Breast epithelium (tissue), 4 donors: ENCODE measurements around the gene PCSK2. TPM values are rescaled to one million over a fixed set of nuclear protein-coding genes. Genes with fewer than 3 reads are reported as not detected.

Experiments
- DNase-seq, 2 donors: peaks; one replicate each; pipeline ENCODE4 v3.0.0-alpha.2; 2019; ENCODE audit warnings: low spot score in 2 of 2
- H3K27ac ChIP-seq, 2 donors: fragments of 200-600 bp; sonication (generic) in 1 of 2; one replicate each; pipeline ENCODE4 v1.5.1; 2016 to 2019; ENCODE audit warnings: mild to moderate bottlenecking in 1 of 2
- H3K27me3 ChIP-seq, 2 donors: fragments of 200-600 bp; sonication (generic) in 1 of 2; one replicate each; pipeline versions ENCODE4 v1.5.1 to v1.6.0; 2017 to 2019; ENCODE audit warnings: control low read depth in 1 of 2, mild to moderate bottlenecking in 1 of 2
- H3K36me3 ChIP-seq: fragments of 200-600 bp; one replicate; pipeline ENCODE4 v1.5.1; 2019
- H3K4me1 ChIP-seq, 2 donors: fragments of 200-600 bp; sonication (generic); one replicate each; pipeline ENCODE4 v1.5.1; 2016 to 2019; ENCODE audit warnings: control low read depth in 1 of 2
- H3K4me3 ChIP-seq, 3 donors: fragments of 200-600 bp; sonication (generic); 1 replicate in 2 of 3; 2 replicates in 1 of 3; pipeline ENCODE4 v1.5.1; 2016 to 2019; ENCODE audit warnings: mild to moderate bottlenecking in 3 of 3, moderate library complexity in 2 of 3
- H3K9me3 ChIP-seq, 2 donors: fragments of 200-600 bp; sonication (generic) in 1 of 2; one replicate each; pipeline ENCODE4 v1.5.1; 2016 to 2019; ENCODE audit warnings: control low read depth in 1 of 2
- POLR2A ChIP-seq: fragments of 450-650 bp; IDR thresholded peaks from one replicate; pipeline ENCODE4 v1.6.1; 2016; ENCODE audit warnings: antibody characterized with exemption, mild to moderate bottlenecking, moderate library complexity
- POLR2AphosphoS5 ChIP-seq, 3 donors: sonication (generic); formaldehyde crosslinking; IDR thresholded peaks; one replicate each; pipeline ENCODE4 v1.6.1; 2017; ENCODE audit warnings: antibody characterized with exemption in 3 of 3
- intact Hi-C: fragments of 100-400 bp; cut with DNase I; formaldehyde crosslinking; loops from one replicate; pipeline ENCODE4 v1.15.1; 2023; ENCODE audit warnings: low total_unique reads
- total RNA-seq, 3 donors: library from RNA; depleted of rRNA; stranded (reverse); fragments of >200 nt; gene quantifications; one replicate each; pipeline ENCODE4 v1.1.0, GENCODE V29; 2016
- TF ChIP-seq, protein P1 (sequence below), 3 donors: fragments of 450-650 bp; IDR thresholded peaks; one replicate each; pipeline ENCODE4 v1.5.1; 2016 to 2017; ENCODE audit warnings: antibody characterized with exemption in 3 of 3, mild to moderate bottlenecking in 3 of 3, moderate library complexity in 3 of 3

The PCSK2 gene
- total RNA-seq, 3 donors from 2014 or later, result 0.16 TPM; not detected in 2

DNA sequence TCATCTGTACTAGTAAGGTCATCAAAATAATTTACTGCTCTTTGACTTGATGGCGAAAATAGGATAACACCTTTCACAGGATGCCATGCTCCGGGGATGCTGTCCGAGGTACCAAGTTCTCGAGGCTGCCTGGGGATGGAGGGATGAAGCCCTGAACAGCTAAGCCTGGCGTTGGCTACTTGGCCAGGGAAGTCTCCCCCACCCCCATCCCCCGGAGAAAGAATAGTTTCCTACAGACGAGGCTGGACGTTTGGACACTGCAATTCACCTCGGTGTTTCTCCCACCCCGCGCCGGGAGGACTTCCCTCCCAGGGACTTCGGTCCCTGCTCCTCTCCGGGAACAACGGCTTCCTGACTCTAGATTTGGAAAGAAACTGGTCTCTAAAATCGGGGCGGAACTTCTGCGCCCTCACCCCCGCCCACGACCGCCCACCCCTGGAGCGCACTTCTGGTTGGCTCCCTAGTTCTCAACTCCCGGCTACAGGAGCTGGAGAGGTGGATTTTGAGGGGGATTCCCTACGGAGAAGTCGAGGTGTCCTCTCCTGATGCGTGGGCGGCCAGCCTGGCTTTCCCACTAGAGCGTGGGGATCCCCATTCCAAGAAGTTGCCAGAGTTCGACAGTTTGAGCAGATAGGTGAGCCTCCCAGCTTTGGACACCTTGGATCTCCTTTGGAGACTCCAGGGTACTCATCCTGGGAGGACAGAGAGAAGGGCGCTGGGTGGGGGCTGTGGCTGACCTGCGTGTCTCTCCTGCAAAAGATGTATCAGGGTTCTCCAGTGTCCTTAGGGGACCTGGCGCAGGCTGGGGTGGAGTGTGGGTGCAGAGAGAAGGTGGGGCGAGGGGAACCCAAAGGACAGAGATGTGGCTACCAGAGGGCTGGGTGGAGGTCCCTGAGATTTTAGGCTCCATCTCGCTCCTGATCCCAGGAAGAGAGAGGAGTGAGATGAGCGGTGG lies 1.1 kb downstream of the PCSK2 start:
- Histone ChIP-seq H3K36me3 (no peaks in the 10 kb centered on the region), H3K4me3 (no peak overlapping the region), H3K4me1 (peaks cover 0 to 5% of the 10 kb centered on the region in 2 donors), H3K27me3 (peaks cover 0 to 78% of the 10 kb centered on the region in 2 donors), H3K27ac (no peak overlapping the region), H3K9me3 (no peaks in the 10 kb centered on the region)
- DNase-seq, result no peak
- intact Hi-C loops, result no loop called here
- TF ChIP-seq POLR2AphosphoS5 (IDR thresholded peaks at IDR 0.05) (no peak), POLR2A (no peak)
- TF ChIP-seq, protein P1, sequence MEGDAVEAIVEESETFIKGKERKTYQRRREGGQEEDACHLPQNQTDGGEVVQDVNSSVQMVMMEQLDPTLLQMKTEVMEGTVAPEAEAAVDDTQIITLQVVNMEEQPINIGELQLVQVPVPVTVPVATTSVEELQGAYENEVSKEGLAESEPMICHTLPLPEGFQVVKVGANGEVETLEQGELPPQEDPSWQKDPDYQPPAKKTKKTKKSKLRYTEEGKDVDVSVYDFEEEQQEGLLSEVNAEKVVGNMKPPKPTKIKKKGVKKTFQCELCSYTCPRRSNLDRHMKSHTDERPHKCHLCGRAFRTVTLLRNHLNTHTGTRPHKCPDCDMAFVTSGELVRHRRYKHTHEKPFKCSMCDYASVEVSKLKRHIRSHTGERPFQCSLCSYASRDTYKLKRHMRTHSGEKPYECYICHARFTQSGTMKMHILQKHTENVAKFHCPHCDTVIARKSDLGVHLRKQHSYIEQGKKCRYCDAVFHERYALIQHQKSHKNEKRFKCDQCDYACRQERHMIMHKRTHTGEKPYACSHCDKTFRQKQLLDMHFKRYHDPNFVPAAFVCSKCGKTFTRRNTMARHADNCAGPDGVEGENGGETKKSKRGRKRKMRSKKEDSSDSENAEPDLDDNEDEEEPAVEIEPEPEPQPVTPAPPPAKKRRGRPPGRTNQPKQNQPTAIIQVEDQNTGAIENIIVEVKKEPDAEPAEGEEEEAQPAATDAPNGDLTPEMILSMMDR (IDR thresholded peaks at IDR 0.05), result no peak

DNA sequence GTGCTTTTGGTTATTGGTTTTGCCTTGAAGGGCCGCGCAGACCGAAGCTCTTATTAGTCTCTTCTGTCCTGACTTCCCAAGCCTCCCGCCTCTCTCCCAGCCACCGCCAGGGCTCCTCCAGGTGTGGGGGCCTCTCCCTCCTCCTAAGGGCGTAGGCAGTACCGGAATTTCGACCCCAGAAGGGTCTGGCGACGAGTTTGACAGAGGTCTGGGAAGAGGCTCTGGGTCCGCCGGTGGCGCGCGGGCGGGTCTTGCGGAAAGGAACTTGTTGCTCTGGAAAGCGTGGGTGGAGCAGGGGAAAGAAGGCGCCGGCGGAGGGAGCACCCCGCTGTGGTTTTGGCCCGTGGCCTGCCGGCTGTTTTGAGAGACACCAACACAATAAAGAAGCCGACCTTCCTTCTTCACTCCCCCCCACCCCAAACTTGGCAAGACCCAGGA lies 1.8 kb downstream of the PCSK2 start:
- H3K4me3 ChIP-seq, result no peak overlapping the region
- TF ChIP-seq POLR2AphosphoS5 (IDR thresholded peaks at IDR 0.05), result no peak
- no peak for TF ChIP-seq POLR2A
- TF ChIP-seq, protein P1 (IDR thresholded peaks at IDR 0.05), result no peak
- no peaks in the 10 kb centered on the region for H3K36me3 ChIP-seq
- no peak for DNase-seq
- H3K9me3 ChIP-seq, result no peaks in the 10 kb centered on the region
- peaks cover 0 to 83% of the 10 kb centered on the region in 2 donors for H3K27me3 ChIP-seq
- intact Hi-C loops, result no loop called here
- H3K27ac ChIP-seq, result no peak overlapping the region
- H3K4me1 ChIP-seq, result peaks cover 0 to 5% of the 10 kb centered on the region in 2 donors

DNA sequence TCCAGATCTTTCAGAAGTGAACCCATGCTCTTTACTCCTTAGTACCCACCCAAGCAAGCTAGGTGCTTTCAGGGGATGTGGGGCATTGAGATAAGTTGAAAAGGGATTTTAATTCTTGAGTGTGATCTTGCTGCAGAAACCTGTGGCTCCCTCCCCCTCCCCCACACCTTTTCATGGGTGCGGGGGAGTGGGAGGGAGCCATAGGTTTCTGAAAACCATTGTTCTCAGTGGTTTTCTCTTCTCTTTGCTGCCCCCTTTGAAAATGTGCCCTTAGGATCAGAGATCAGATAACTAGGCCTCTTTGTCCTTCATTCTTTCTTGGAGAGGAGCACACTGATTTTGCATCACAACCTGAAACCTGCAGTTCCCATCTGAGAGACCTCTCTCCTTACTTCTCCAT lies 2.4 kb downstream of the PCSK2 start:
- TF ChIP-seq POLR2AphosphoS5 (IDR thresholded peaks at IDR 0.05), result no peak
- H3K9me3 ChIP-seq, result no peaks in the 10 kb centered on the region
- intact Hi-C loops, result no loop called here
- DNase-seq, result no peak
- peaks cover 0 to 78% of the 10 kb centered on the region in 2 donors for H3K27me3 ChIP-seq
- H3K36me3 ChIP-seq, result no peaks in the 10 kb centered on the region
- H3K4me3 ChIP-seq, result no peak overlapping the region
- H3K4me1 ChIP-seq, result peaks cover 0 to 5% of the 10 kb centered on the region in 2 donors
- no peak overlapping the region for H3K27ac ChIP-seq

DNA sequence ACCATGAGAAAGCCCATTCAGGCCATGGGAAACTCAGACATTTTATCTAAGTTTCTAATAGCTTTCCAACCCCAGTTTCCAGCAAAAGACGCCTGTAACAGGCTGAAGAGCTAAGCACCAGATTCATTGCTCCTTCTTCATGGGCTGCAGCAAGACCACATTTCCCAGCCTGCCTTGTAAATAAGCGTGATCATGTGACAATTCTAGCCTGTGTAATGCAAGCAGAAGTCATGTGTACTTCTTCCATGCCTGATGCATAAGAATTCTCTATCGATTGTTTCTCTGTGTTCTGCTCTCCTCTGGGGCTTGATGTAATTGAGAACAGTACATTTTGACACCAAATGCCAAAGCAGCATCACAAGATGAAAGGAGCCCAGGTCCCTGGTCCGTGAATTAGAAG lies 6.8 kb downstream of the PCSK2 start:
- H3K4me3 ChIP-seq, result no peak overlapping the region
- H3K27ac ChIP-seq, result no peak overlapping the region
- H3K27me3 ChIP-seq, result peaks cover 0 to 36% of the 10 kb centered on the region in 2 donors
- intact Hi-C loops, result no loop called here
- no peaks in the 10 kb centered on the region for H3K36me3 ChIP-seq
- TF ChIP-seq, protein P1 (IDR thresholded peaks at IDR 0.05), result no peak
- TF ChIP-seq POLR2A, result no peak
- TF ChIP-seq POLR2AphosphoS5 (IDR thresholded peaks at IDR 0.05), result no peak
- H3K4me1 ChIP-seq, result no peaks in the 10 kb centered on the region
- no peaks in the 10 kb centered on the region for H3K9me3 ChIP-seq
- no peak for DNase-seq

DNA sequence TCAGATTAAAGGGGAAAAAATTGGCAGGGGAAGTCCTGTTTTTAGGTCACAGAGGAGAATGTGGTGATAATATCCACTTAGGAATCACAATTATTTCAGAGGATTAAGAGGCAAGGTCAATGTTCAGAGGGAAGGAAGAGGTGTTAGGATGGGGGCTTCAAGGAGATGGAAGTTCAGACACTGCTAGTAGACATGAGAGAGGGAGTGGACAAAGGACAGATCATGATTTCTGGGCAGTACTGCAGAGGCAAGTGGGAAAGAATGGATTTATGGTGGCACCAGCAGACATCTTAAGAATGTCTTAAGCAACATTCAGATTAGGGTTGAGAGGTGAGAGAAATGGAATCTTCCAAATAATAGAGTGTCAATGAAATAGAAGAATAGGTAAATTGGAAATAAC lies 9.9 kb downstream of the PCSK2 start:
- no peak overlapping the region for H3K4me3 ChIP-seq
- H3K9me3 ChIP-seq, result no peaks in the 10 kb centered on the region
- H3K27me3 ChIP-seq, result peaks cover 0 to 9% of the 10 kb centered on the region in 2 donors
- H3K27ac ChIP-seq, result no peak overlapping the region
- TF ChIP-seq, protein P1 (IDR thresholded peaks at IDR 0.05), result no peak
- TF ChIP-seq POLR2AphosphoS5 (IDR thresholded peaks at IDR 0.05), result no peak
- TF ChIP-seq POLR2A, result no peak
- intact Hi-C loops, result no loop called here
- H3K36me3 ChIP-seq, result no peaks in the 10 kb centered on the region
- DNase-seq, result no peak
- H3K4me1 ChIP-seq, result no peaks in the 10 kb centered on the region
